GM19467 (cell line): Measurements from ENCODE around the gene SPDYE2.
"Not testable (repeated sequence)": the region's sequence is repeated elsewhere in the genome, so short reads cannot be mapped to it uniquely, and the experiment has no call there.

Experiments used
- ATAC-seq: cut with Tn5 transposase; IDR thresholded peaks from one replicate; pipeline ENCODE4 v1.9.1; 2021; ENCODE audit warnings: mild to moderate bottlenecking, moderate library complexity; ENCODE audit not compliant: unreplicated experiment

Gene SPDYE2

DNA sequence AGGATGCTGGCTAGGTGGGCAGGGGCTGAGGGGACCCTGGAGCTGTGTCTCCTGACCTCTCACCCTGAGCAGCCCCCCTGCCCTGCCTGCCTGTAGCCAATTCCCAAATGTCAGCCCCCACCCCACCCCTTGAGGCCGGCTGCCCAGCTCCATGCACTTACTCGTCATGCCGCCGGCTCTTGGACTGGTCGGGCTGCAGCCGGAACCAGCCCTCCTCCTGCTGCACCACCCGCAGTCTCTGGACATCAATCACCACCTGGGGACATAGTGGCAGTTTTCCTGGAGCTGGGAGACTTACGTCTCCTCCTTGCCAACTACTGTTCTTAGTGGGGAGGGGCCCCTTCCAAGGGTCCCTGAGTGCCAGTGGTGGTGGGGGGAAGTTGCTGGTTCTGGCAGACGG is 48.7 kb downstream of the SPDYE2 start:
- ATAC-seq: not testable (repeated sequence)

DNA sequence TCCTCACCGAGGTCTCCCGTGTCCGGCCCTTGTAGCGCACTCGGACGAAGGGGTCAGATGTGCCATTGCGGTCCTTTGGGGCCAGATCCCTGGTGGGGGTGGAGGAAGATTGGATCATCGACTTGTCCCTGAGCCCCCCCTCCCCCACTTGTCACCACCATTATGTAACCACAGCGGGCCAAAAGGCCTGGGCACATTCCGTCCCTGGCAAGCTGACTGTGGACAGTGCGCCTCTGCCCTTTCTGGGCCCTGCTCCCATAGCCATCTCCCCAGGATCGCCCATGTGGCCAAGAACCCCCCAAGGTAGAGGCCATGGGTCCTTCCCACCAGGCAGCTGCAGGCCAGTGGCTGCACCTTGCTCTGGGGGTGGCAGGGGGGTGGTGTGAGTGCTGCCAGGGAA is 51.3 kb downstream of the SPDYE2 start:
- ATAC-seq: not testable (repeated sequence)

DNA sequence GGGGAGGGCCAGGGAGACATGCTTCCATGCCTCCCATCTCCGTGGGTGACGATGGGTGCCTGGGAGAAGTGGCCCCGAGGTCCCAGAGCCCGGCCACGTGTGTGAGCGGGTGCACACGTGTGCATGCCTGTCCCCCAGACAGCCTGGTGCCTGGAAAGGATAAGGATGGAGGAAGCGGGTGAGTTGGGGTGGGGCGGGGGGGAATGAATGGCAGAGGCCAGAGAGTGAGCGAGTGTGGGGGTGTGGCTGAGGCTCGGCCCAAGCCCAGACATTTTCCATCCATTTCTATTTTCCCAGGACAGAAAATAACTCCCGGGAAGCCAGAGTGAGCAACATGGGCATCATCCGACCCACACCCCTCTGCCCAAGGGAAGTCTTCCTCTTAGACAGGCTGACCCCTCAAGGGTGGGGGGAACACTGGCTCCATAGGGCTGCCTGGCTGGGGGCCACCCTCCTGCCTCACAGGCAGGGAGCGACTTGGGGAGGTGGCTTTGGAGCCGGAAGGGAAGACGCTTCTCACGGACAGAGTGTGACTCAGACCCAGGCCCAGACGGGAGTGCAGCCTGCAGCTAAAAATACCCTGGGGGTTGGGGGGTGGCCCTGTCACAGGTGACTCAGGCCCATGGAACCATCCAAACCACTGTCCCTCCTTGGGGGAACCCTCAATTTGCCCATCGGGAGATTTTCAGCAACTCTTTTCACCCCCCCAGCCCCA is 53.6 kb downstream of the SPDYE2 start:
- not testable (repeated sequence) for ATAC-seq

DNA sequence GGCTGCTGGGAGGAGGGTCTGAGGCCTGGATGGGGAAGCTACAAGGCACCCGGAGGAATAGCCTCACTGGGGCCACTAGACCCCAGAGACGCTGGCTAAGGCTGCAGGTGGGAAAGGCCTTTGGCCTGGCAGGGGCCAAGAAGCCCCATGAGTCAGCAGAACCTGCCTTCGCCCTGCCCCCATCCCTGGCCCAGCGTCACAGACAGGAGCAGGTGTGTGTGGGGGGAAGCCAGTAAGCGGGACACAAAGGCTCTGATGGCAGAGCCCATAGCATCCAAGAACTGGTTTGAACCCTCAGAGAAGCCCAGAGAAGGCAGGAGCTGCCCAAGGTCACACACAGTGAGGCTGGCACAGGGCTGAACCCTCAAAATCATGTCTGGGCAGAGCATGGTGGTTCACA is 55.8 kb downstream of the SPDYE2 start:
- not testable (repeated sequence) for ATAC-seq

DNA sequence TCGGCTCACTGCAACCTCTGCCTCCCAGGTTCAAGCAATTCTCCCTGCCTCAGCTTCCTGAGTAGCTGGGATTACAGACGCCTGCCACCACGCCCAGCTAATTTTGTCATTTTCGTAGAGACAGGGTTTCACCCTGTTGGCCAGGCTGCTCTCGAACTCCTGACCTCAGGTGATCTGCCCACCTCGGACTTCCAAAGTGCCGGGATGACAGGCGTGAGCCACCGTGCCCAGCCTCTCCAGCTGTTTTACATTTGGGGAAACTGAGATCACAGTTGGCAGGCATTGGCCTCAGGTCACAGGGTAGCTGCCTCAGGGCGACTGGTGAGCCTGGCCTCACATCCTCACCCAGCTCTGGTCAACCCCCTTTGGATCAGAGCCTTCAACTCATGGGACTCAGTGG is 58.7 kb downstream of the SPDYE2 start:
- ATAC-seq: not testable (repeated sequence)

DNA sequence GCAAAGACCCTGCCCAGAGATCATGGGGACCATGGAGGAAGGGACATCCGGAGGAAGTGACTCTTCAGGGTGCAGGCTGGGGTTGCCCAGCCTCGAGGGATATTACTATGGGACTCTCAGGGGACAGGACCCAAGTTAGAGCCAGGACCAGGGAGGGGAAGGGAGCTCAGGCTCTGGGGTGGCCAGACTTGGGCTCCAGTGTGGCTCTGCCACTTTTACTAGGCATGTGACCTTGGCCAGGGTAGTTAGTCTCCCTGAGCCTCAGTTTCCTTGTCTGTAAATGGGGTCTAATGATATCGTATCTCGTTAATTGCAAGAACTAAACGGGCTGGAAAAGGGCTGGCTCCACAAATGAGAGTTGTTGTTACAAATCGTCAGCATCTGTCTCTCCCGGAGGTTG is 59.4 kb downstream of the SPDYE2 start:
- not testable (repeated sequence) for ATAC-seq

DNA sequence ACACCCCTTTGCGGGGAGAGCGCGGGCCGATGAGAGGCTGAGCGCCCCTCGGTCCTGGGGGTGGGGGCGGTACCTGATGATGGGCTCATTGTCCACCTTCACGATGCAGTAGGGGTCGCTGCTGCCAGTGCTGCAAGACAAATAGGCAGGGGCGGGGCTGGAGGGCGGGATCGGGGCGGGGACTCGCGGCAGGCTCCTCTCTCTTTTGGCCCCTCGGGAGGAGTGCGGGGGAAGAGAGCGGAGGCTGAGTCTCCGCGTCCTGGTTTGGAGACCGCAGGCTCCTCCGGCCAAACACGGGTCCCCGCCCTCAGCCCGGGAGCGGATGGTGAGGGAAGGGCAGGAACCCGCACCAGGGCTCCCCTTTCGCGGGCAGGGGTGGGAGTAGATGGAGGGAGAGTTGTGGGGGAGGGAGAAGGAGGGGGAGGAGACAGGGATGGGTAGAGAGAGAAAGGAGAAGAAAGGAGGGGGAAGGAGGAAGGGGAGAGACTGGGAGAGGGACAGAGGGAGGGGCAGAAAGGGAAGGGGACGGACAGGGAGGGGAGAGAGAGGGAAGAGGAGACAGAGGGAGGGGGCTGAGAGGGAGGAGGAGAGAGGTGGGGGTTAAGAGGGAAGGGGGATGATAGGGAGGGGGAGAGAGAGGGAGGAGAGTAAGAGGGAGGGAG is 60.1 kb downstream of the SPDYE2 start:
- ATAC-seq: not testable (repeated sequence)

DNA sequence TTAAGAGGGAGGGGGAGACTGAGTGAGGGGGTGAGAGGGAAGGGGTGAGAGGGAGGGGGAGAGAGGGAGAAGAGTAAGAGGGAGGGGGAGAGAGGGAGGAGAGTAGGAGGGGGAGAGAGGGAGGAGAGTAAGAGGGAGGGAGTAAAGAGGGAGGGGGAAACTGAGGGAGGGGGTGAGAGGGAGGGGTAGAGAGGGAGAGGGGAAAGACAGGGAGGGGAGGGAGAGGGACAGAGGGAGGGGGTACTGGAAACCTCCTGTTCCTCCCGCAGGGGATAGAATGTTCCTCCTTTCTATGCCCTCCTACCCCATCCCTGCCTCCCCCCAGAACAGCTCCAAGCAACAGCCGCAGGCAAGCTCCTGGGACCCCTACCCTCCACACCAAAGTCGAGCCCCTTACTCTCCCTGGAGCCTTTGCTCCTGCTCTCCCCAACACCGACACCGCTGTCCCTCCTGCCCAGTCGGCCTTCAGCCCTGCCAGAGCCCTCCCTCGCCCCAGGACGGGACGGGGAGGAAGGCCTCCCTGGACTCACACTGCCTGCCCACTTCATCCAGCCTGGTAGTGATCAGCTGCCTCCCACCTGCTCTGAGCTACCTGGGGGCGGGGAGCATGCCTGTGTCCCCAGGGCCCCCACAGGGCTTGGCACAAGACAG is 60.8 kb downstream of the SPDYE2 start:
- not testable (repeated sequence) for ATAC-seq
